Measurements from ENCODE around the gene KCND1.

KCND1 gene

GRCh38 chrX:48997455-48997854, 25.8 kb upstream of the KCND1 start:
- TF ChIP-seq EGR1 (IDR thresholded peaks at IDR 0.05) = no peak
- TF ChIP-seq EP300 (IDR thresholded peaks at IDR 0.05; ENCODE audit: borderline replicate concordance) = no peak
- TF ChIP-seq TCF12 (IDR thresholded peaks at IDR 0.05; ENCODE audit: low read depth) = no peak
- TF ChIP-seq NFIC (IDR thresholded peaks at IDR 0.05) = no peak
- TF ChIP-seq TEAD4 (IDR thresholded peaks at IDR 0.05) = no peak
- no peak for TF ChIP-seq CREB1 (IDR thresholded peaks at IDR 0.05; ENCODE audit: low read depth)
- no peak for TF ChIP-seq RAD21 (IDR thresholded peaks at IDR 0.05; ENCODE audit: low read depth)
- no peak for TF ChIP-seq FOXM1 (IDR thresholded peaks at IDR 0.05; ENCODE audit: borderline replicate concordance, low read depth)
- no peak for TF ChIP-seq REST (IDR thresholded peaks at IDR 0.05; ENCODE audit: low read depth)
- no peak for TF ChIP-seq CEBPB (IDR thresholded peaks at IDR 0.05)
- no peak for TF ChIP-seq YY1 (IDR thresholded peaks at IDR 0.05; ENCODE audit: low read depth)
- TF ChIP-seq USF1 (IDR thresholded peaks at IDR 0.05) = no peak
- no peak for TF ChIP-seq TAF1 (IDR thresholded peaks at IDR 0.05; ENCODE audit: low read depth)
- TF ChIP-seq ZBTB7A (IDR thresholded peaks at IDR 0.05; ENCODE audit: low read depth) = no peak
- no peak for TF ChIP-seq MAX (IDR thresholded peaks at IDR 0.05)

- TF ChIP-seq NFIC (IDR thresholded peaks at IDR 0.05) = no peak
- no peak for TF ChIP-seq EP300 (IDR thresholded peaks at IDR 0.05; ENCODE audit: borderline replicate concordance)
- peak; percentile 88 for TF ChIP-seq REST (IDR thresholded peaks at IDR 0.05; ENCODE audit: low read depth)
- no peak for TF ChIP-seq TAF1 (IDR thresholded peaks at IDR 0.05; ENCODE audit: low read depth)
- TF ChIP-seq ZBTB7A (IDR thresholded peaks at IDR 0.05; ENCODE audit: low read depth) = 0 out of 2 replicates have a peak, but pooled peaks have one; percentile 43
Measured at GRCh38 chrX:48996969-48997368, 25.3 kb upstream of the KCND1 start.

- no peak for TF ChIP-seq RAD21 (IDR thresholded peaks at IDR 0.05; ENCODE audit: low read depth)
- no peak for TF ChIP-seq YY1 (IDR thresholded peaks at IDR 0.05; ENCODE audit: low read depth)
- no peak for TF ChIP-seq NFIC (IDR thresholded peaks at IDR 0.05)
- TF ChIP-seq USF1 (IDR thresholded peaks at IDR 0.05) = no peak
- no peak for TF ChIP-seq CREB1 (IDR thresholded peaks at IDR 0.05; ENCODE audit: low read depth)
- TF ChIP-seq MAX (IDR thresholded peaks at IDR 0.05) = no peak
- no peak for TF ChIP-seq CEBPB (IDR thresholded peaks at IDR 0.05)
- no peak for TF ChIP-seq TCF12 (IDR thresholded peaks at IDR 0.05; ENCODE audit: low read depth)
- no peak for TF ChIP-seq EP300 (IDR thresholded peaks at IDR 0.05; ENCODE audit: borderline replicate concordance)
- TF ChIP-seq TEAD4 (IDR thresholded peaks at IDR 0.05) = no peak
- TF ChIP-seq ZBTB7A (IDR thresholded peaks at IDR 0.05; ENCODE audit: low read depth) = no peak
- no peak for TF ChIP-seq TAF1 (IDR thresholded peaks at IDR 0.05; ENCODE audit: low read depth)
Measured at GRCh38 chrX:48992341-48992740, 20.7 kb upstream of the KCND1 start.

GRCh38 chrX:48989483-48989882, 17.8 kb upstream of the KCND1 start:
- no peak for TF ChIP-seq ZBTB7A (IDR thresholded peaks at IDR 0.05; ENCODE audit: low read depth)
- TF ChIP-seq YY1 (IDR thresholded peaks at IDR 0.05; ENCODE audit: low read depth) = no peak
- TF ChIP-seq USF1 (IDR thresholded peaks at IDR 0.05) = no peak
- TF ChIP-seq CEBPB (IDR thresholded peaks at IDR 0.05) = no peak
- no peak for TF ChIP-seq CREB1 (IDR thresholded peaks at IDR 0.05; ENCODE audit: low read depth)
- no peak for TF ChIP-seq NFIC (IDR thresholded peaks at IDR 0.05)
- TF ChIP-seq TAF1 (IDR thresholded peaks at IDR 0.05; ENCODE audit: low read depth) = no peak
- no peak for TF ChIP-seq EGR1 (IDR thresholded peaks at IDR 0.05)
- TF ChIP-seq EP300 (IDR thresholded peaks at IDR 0.05; ENCODE audit: borderline replicate concordance) = no peak
- TF ChIP-seq RAD21 (IDR thresholded peaks at IDR 0.05; ENCODE audit: low read depth) = no peak
- no peak for TF ChIP-seq FOXM1 (IDR thresholded peaks at IDR 0.05; ENCODE audit: borderline replicate concordance, low read depth)
- TF ChIP-seq MAX (IDR thresholded peaks at IDR 0.05) = no peak

- TF ChIP-seq REST (IDR thresholded peaks at IDR 0.05; ENCODE audit: low read depth) = no peak
- no peak for TF ChIP-seq EGR1 (IDR thresholded peaks at IDR 0.05)
- no peak for TF ChIP-seq FOXM1 (IDR thresholded peaks at IDR 0.05; ENCODE audit: borderline replicate concordance, low read depth)
- no peak for TF ChIP-seq NFIC (IDR thresholded peaks at IDR 0.05)
- TF ChIP-seq RAD21 (IDR thresholded peaks at IDR 0.05; ENCODE audit: low read depth) = no peak
- TF ChIP-seq USF1 (IDR thresholded peaks at IDR 0.05) = no peak
Measured at GRCh38 chrX:48983896-48984295, 12.3 kb upstream of the KCND1 start.
